ENCODE results near the gene GPLD1. TPM values are rescaled to one million over a fixed set of nuclear protein-coding genes. Genes with fewer than 3 reads are reported as not detected.
"Not testable (repeated sequence)": the region's sequence is repeated elsewhere in the genome, so short reads cannot be mapped to it uniquely, and the experiment has no call there.

The GPLD1 gene
- total RNA-seq, 4 donors from 2014 or later = 2.7 to 3.6 (median 3.0) TPM

DNA sequence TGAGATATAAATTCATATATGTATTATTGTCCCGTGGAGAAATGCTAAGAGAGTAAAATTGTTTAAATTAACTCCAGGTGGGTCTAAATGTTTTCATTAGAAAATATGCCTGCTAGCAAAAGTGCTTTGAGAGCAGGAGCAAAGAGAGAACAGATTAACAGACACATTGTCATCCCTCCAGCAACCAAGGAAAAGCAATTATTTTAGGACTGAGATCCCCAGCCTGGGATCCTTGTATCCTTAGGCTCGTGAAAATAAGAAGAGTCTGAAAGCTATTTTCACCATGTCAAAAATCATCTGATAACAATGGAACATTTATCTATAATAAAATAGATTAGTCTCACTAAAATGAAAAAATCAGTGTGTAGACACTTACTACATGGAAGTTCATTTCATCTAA is 98.2 kb downstream of the GPLD1 start:
- no peak overlapping the region for H3K4me3 ChIP-seq
- no peaks in the 10 kb centered on the region for H3K9me3 ChIP-seq
- no peaks in the 10 kb centered on the region for H3K27me3 ChIP-seq
- TF ChIP-seq POLR2A (IDR thresholded peaks at IDR 0.05) (no peak), EP300 (IDR thresholded peaks at IDR 0.05) (no peak)
- TF ChIP-seq, protein P1, sequence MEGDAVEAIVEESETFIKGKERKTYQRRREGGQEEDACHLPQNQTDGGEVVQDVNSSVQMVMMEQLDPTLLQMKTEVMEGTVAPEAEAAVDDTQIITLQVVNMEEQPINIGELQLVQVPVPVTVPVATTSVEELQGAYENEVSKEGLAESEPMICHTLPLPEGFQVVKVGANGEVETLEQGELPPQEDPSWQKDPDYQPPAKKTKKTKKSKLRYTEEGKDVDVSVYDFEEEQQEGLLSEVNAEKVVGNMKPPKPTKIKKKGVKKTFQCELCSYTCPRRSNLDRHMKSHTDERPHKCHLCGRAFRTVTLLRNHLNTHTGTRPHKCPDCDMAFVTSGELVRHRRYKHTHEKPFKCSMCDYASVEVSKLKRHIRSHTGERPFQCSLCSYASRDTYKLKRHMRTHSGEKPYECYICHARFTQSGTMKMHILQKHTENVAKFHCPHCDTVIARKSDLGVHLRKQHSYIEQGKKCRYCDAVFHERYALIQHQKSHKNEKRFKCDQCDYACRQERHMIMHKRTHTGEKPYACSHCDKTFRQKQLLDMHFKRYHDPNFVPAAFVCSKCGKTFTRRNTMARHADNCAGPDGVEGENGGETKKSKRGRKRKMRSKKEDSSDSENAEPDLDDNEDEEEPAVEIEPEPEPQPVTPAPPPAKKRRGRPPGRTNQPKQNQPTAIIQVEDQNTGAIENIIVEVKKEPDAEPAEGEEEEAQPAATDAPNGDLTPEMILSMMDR (IDR thresholded peaks at IDR 0.05) = no peak
- H3K27ac ChIP-seq = no peak overlapping the region
- no peaks in the 10 kb centered on the region for H3K4me1 ChIP-seq
- 38 to 39% methylated on average over 2 of the region's 2 CpGs for WGBS, 2 donors
- no peaks in the 10 kb centered on the region for H3K36me3 ChIP-seq
- no peak for DNase-seq (ENCODE audit: low spot score in 2 of 2)

DNA sequence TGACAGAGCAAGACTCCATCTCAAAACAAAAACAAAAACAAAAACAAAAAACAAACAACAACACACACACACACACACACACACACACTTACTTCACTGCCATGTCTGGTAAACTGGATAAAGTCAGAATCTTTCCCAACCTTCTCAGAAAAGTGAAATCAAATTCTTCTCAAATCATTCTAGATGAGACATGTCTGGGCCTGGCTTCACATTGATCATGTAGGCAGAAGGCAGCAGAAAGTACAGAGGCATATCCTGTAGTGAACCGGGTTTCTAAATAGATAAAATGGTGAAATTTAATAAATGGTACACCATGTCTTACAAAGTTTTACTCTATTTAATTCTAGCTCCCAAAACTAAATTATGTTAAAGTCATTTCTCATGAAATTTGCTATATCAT is 101.6 kb downstream of the GPLD1 start:
- H3K4me1 ChIP-seq = no peaks in the 10 kb centered on the region
- H3K27ac ChIP-seq = no peak overlapping the region
- TF ChIP-seq POLR2A (IDR thresholded peaks at IDR 0.05) = no peak
- TF ChIP-seq EP300 (IDR thresholded peaks at IDR 0.05) = no peak
- TF ChIP-seq, protein P1 (IDR thresholded peaks at IDR 0.05) = no peak
- no peak for DNase-seq (ENCODE audit: low spot score in 2 of 2)
- H3K4me3 ChIP-seq = no peak overlapping the region
- H3K36me3 ChIP-seq = no peaks in the 10 kb centered on the region
- WGBS, 2 donors = 84 to 97% methylated on average over 1 of the region's 1 CpG
- H3K9me3 ChIP-seq = no peaks in the 10 kb centered on the region
- H3K27me3 ChIP-seq = no peaks in the 10 kb centered on the region

DNA sequence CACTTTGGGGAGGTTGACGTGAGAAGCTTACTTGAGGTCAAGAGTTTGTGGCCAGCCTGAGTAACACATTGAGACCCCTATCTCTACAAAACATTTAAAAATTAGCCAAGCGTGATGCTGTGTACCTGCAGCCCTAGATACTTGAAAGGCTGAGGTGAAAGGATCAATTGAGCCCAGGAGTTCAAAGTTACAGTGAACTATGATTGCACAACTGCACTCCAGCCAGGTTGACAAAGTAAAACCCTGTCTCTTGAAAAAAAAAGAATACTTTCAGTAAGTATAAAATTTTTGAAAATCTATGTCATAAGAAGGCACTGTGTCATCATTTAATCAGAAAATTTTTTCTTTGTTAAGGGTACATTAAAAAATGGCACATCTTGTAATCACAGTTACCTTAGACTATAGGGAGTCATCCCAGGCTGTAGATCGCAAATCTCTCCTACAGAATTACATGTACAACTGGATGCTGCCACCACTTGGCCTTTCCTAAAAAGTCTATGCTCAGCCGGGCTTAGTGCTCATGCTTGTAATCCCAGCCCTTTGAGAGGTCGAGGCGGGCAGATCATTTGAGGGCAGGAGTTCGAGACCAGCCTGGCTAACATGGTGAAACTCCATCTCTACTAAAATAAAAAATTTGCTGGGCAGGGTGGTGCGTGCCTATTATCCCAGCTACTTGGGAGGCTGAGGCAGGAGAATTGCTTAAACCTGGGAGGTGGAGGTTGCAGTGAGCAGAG is 103.7 kb downstream of the GPLD1 start:
- no peaks in the 10 kb centered on the region for H3K9me3 ChIP-seq
- no peak for DNase-seq (ENCODE audit: low spot score in 2 of 2)
- H3K36me3 ChIP-seq = no peaks in the 10 kb centered on the region
- H3K4me1 ChIP-seq = no peaks in the 10 kb centered on the region
- no peak overlapping the region for H3K27ac ChIP-seq
- H3K27me3 ChIP-seq = no peaks in the 10 kb centered on the region
- H3K4me3 ChIP-seq = no peak overlapping the region
- 77 to 80% methylated on average over 8 of the region's 8 CpGs for WGBS, 2 donors
- TF ChIP-seq POLR2A (IDR thresholded peaks at IDR 0.05) (no peak), EP300 (IDR thresholded peaks at IDR 0.05) (no peak)
- TF ChIP-seq, protein P1 (IDR thresholded peaks at IDR 0.05) = no peak

DNA sequence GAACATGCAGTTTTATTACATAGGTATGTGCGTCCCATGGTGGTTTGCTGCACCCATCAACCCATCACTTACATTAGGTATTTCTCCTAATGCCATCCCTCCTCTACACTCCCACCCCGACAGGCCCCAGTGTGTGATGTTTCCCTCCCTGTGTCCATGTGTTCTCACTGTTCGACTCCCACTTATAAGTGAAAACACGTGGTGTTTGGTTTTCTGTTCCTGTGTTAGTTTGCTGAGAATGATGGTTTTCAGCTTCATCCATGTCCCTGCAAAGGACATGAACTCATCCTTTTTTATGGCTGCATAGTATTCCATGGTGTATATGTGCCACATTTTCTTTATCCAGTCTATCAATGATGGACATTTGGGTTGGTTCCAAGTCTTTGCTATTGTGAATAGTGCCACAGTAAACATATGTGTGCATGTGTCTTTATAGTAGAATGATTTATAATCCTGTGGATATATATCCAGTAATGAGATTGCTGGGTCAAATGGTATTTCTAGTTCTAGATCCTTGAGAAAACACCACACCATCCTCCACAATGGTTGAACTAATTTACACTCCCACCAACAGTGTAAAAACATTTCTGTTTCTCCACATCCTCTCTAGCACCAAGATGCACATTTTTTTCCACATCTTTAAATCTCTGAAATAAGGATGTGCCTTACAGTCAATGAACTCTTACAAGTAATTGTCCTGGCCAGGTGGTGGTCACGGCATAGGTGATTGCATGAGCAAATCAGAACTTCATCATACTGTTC is 104.8 kb downstream of the GPLD1 start:
- H3K4me3 ChIP-seq; H3K36me3 ChIP-seq; H3K4me1 ChIP-seq; DNase-seq (ENCODE audit: low spot score in 2 of 2); H3K27me3 ChIP-seq; H3K9me3 ChIP-seq; H3K27ac ChIP-seq: not testable (repeated sequence)
- 92 to 94% methylated on average over 5 of the region's 5 CpGs for WGBS, 2 donors

DNA sequence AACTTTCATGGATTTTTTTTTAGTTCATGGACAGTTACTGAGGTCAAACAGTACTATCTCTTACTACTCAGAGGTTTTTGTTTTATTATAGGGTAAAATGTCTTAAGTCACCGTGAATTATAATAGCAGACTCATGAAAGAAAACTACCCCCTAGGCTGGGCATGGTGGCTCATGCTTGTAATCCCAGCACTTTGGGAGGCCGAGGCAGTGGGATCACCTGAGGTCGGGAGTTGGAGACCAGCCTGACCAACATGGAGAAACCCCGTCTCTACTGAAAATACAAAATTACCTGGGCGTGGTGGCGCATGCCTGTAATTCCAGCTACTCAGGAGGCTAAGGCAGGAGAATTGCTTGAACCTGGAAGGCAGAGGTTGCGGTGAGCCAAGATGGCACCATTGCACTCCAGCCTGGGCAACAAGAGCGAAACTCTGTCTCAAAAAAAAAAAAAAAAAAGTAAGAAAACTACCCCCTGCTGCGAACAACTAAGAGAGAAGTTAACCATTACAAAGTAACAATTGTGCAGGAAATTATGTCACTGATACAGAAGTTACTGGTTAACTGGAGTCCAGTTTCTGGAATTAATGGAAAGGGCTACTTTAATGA is 106.4 kb downstream of the GPLD1 start:
- H3K4me1 ChIP-seq; H3K36me3 ChIP-seq; H3K27ac ChIP-seq; DNase-seq (ENCODE audit: low spot score in 2 of 2); H3K27me3 ChIP-seq; H3K9me3 ChIP-seq; H3K4me3 ChIP-seq: not testable (repeated sequence)
- WGBS, 2 donors = 92 to 93% methylated on average over 9 of the region's 9 CpGs

DNA sequence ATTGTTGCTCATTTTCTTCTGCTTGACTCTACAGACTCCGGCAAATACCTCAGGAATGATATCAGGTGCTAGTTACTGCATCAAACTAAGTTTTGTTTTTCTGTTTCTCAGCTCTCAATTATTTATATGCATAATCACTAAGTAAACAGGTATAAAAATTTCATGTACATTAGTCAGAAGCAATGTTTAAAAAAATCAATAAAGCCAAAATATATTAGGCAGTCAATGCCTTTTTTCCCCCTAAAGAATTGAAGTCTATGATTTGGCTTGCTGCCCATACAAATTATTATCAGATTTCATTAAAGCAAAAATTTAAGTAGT is 107.2 kb downstream of the GPLD1 start:
- H3K27me3 ChIP-seq = no peaks in the 10 kb centered on the region
- TF ChIP-seq, protein P1 (IDR thresholded peaks at IDR 0.05) = no peak
- TF ChIP-seq EP300 (IDR thresholded peaks at IDR 0.05) = no peak
- no peak for TF ChIP-seq POLR2A (IDR thresholded peaks at IDR 0.05)
- no peaks in the 10 kb centered on the region for H3K4me1 ChIP-seq
- DNase-seq (ENCODE audit: low spot score in 2 of 2) = no peak
- no peak overlapping the region for H3K27ac ChIP-seq
- 84 to 92% methylated on average over 1 of the region's 1 CpG for WGBS, 2 donors
- H3K4me3 ChIP-seq = no peak overlapping the region
- no peaks in the 10 kb centered on the region for H3K9me3 ChIP-seq
- no peaks in the 10 kb centered on the region for H3K36me3 ChIP-seq
